DMS79 (cell line): ENCODE data around the gene ZNF10.

Experiments used
- DNase-seq: peaks from one replicate; lab custom pipeline; 2025; lab: John Stamatoyannopoulos, UW

The ZNF10 gene

GRCh38 chr12:133201888-133202287 lies 71.5 kb downstream of the ZNF10 start:
- DNase-seq = no peak

- DNase-seq = no peak
Measured at GRCh38 chr12:133202493-133203343, 72.3 kb downstream of the ZNF10 start.

GRCh38 chr12:133203344-133204263 lies 73.2 kb downstream of the ZNF10 start:
- DNase-seq = no peak

GRCh38 chr12:133204264-133204603 lies 73.8 kb downstream of the ZNF10 start:
- DNase-seq = no peak

GRCh38 chr12:133206390-133206789 lies 76.0 kb downstream of the ZNF10 start:
- no peak for DNase-seq
